Keratinocyte (primary cell): ENCODE results near the gene SPAG16. TPM values are rescaled to one million over a fixed set of nuclear protein-coding genes. Genes with fewer than 3 reads are reported as not detected.

Experiments used
- DNase-seq: peaks from one replicate; pipeline ENCODE4 v3.0.0-alpha.2; 2011; ENCODE audit warnings: low read depth, missing footprints, low spot score
- FAIRE-seq: peaks from 2 replicates; lab custom pipeline; 2011; peaks lifted over from hg19 to GRCh38; lab: Jason Lieb, UNC
- H2AFZ ChIP-seq: 2 replicates; pipeline ENCODE4 v1.6.0; 2012; ENCODE audit warnings: low read length, control low read depth, inconsistent platforms; ENCODE audit not compliant: control insufficient read depth
- H3K27ac ChIP-seq: 2 replicates; pipeline ENCODE4 v1.5.1; 2011; ENCODE audit warnings: low read length; ENCODE audit not compliant: control insufficient read depth, insufficient read depth
- H3K27me3 ChIP-seq: 3 replicates; pipeline ENCODE4 v1.6.0; 2011; ENCODE audit warnings: low read length; ENCODE audit not compliant: control insufficient read depth, insufficient read depth; ENCODE audit errors: extremely low read depth
- H3K36me3 ChIP-seq, 2 experiments: 2 replicates in 1 of 2; 3 replicates in 1 of 2; pipeline ENCODE4 v1.5.1; 2011; ENCODE audit warnings: low read length in 2 of 2, mild to moderate bottlenecking in 1 of 2; ENCODE audit not compliant: control insufficient read depth in 2 of 2, insufficient read depth in 2 of 2; ENCODE audit errors: extremely low read depth in 1 of 2
- H3K4me1 ChIP-seq: 3 replicates; pipeline ENCODE4 v1.5.1; 2011; ENCODE audit warnings: low read length; ENCODE audit not compliant: control insufficient read depth, insufficient read depth; ENCODE audit errors: extremely low read depth
- H3K4me2 ChIP-seq: 3 replicates; pipeline ENCODE4 v1.6.0; 2011; ENCODE audit warnings: low read depth, low read length; ENCODE audit not compliant: control insufficient read depth, insufficient read depth; ENCODE audit errors: extremely low read depth
- H3K4me3 ChIP-seq, 3 experiments: fragments of 200-600 bp in 1 of 3; sonication (generic) in 1 of 3; 2 replicates in 2 of 3; 3 replicates in 1 of 3; pipeline ENCODE4 v1.5.1; 2011 to 2016; ENCODE audit warnings: low read length in 3 of 3, mild to moderate bottlenecking in 3 of 3, control low read depth in 2 of 3, inconsistent platforms in 1 of 3, low read depth in 1 of 3, mixed read lengths in 1 of 3, mixed run types in 1 of 3, moderate library complexity in 1 of 3; ENCODE audit not compliant: control insufficient read depth in 2 of 3, insufficient read depth in 2 of 3; ENCODE audit errors: extremely low read depth in 1 of 3
- H3K79me2 ChIP-seq: 2 replicates; pipeline ENCODE4 v1.6.0; 2012; ENCODE audit warnings: low read length; ENCODE audit not compliant: control insufficient read depth, insufficient read depth
- H3K9ac ChIP-seq: 3 replicates; pipeline ENCODE4 v1.6.0; 2011; ENCODE audit warnings: low read length; ENCODE audit not compliant: control insufficient read depth, insufficient read depth; ENCODE audit errors: extremely low read depth
- H3K9me1 ChIP-seq: 3 replicates; pipeline ENCODE4 v1.6.0; 2011; ENCODE audit warnings: low read length; ENCODE audit not compliant: control insufficient read depth, insufficient read depth; ENCODE audit errors: extremely low read depth
- H3K9me3 ChIP-seq: 2 replicates; pipeline ENCODE4 v1.5.1; 2012; ENCODE audit warnings: low read depth, low read length; ENCODE audit not compliant: control insufficient read depth
- H4K20me1 ChIP-seq: 3 replicates; pipeline ENCODE4 v1.6.0; 2011; ENCODE audit warnings: low read length; ENCODE audit not compliant: control insufficient read depth, insufficient read depth; ENCODE audit errors: extremely low read depth
- EZH2 ChIP-seq: IDR thresholded peaks from one replicate; pipeline ENCODE4 v1.6.1; 2012; ENCODE audit warnings: inconsistent platforms, mild to moderate bottlenecking, low read length, moderate library complexity
- dilution Hi-C: fragments of 300-500 bp; cut with MboI; formaldehyde crosslinking; loops from one replicate; pipeline ENCODE4 v1.7.0; 2020; ENCODE audit warnings: low sequenced_read_pairs; ENCODE audit not compliant: extremely low pct_ligation_motif_present
- polyA plus RNA-seq, 5 experiments: library from polyadenylated mRNA; depleted of rRNA in 3 of 5; stranded (reverse) in 3 of 5; stranded (forward) in 1 of 5; unstranded in 1 of 5; fragments of >200 nt; gene quantifications; 1 replicate in 1 of 5; 2 replicates in 3 of 5; 3 replicates in 1 of 5; pipeline versions ENCODE4 v1.2.1 to v1.2.3, GENCODE V29; 2011 to 2012; ENCODE audit warnings: missing spikeins in 2 of 5, low read depth in 1 of 5, low replicate concordance in 1 of 5
- TF ChIP-seq, protein P1 (sequence below), 3 experiments: IDR thresholded peaks in 1 of 3; conservative IDR thresholded peaks in 1 of 3; optimal IDR thresholded peaks in 1 of 3; 2 replicates in 2 of 3; 3 replicates in 1 of 3; pipeline versions ENCODE3 to v1.5.1; 2011; ENCODE audit warnings: low read length in 3 of 3, mild to moderate bottlenecking in 3 of 3, moderate library complexity in 2 of 3, control low read depth in 1 of 3, inconsistent platforms in 1 of 3; ENCODE audit not compliant: insufficient read depth in 2 of 3; ENCODE audit errors: extremely low read depth in 1 of 3

The SPAG16 gene
- polyA plus RNA-seq, 1 donor (not counting 4 experiments of a cell fraction or from before 2014, with no cell fraction given), result 19.6 TPM

GRCh38 chr2:214169736-214170135, 885.5 kb downstream of the SPAG16 start:
- no peaks in the 10 kb centered on the region for H4K20me1 ChIP-seq
- no peaks in the 10 kb centered on the region for H3K4me1 ChIP-seq
- H2AFZ ChIP-seq, result no peak overlapping the region
- H3K36me3 ChIP-seq, result no peaks in the 10 kb centered on the region
- no peaks in the 10 kb centered on the region for H3K27me3 ChIP-seq
- no peaks in the 10 kb centered on the region for H3K9me3 ChIP-seq
- H3K4me2 ChIP-seq, result no peak overlapping the region
- TF ChIP-seq, protein P1, sequence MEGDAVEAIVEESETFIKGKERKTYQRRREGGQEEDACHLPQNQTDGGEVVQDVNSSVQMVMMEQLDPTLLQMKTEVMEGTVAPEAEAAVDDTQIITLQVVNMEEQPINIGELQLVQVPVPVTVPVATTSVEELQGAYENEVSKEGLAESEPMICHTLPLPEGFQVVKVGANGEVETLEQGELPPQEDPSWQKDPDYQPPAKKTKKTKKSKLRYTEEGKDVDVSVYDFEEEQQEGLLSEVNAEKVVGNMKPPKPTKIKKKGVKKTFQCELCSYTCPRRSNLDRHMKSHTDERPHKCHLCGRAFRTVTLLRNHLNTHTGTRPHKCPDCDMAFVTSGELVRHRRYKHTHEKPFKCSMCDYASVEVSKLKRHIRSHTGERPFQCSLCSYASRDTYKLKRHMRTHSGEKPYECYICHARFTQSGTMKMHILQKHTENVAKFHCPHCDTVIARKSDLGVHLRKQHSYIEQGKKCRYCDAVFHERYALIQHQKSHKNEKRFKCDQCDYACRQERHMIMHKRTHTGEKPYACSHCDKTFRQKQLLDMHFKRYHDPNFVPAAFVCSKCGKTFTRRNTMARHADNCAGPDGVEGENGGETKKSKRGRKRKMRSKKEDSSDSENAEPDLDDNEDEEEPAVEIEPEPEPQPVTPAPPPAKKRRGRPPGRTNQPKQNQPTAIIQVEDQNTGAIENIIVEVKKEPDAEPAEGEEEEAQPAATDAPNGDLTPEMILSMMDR (optimal IDR thresholded peaks at IDR 0.05 in 1 of 3, IDR thresholded peaks at IDR 0.05 in 1 of 3, conservative IDR thresholded peaks at IDR 0.05 in 1 of 3; ENCODE audit: extremely low read depth in 1 of 3, insufficient read depth in 2 of 3, low read length in 3 of 3), result no peak
- H3K9ac ChIP-seq, result no peak overlapping the region
- no peak overlapping the region for H3K4me3 ChIP-seq
- no peak overlapping the region for H3K27ac ChIP-seq
- no peaks in the 10 kb centered on the region for H3K9me1 ChIP-seq
- no peak for FAIRE-seq
- DNase-seq, result no peak
- dilution Hi-C loops, result no loop called here
- H3K79me2 ChIP-seq, result no peaks in the 10 kb centered on the region

DNA sequence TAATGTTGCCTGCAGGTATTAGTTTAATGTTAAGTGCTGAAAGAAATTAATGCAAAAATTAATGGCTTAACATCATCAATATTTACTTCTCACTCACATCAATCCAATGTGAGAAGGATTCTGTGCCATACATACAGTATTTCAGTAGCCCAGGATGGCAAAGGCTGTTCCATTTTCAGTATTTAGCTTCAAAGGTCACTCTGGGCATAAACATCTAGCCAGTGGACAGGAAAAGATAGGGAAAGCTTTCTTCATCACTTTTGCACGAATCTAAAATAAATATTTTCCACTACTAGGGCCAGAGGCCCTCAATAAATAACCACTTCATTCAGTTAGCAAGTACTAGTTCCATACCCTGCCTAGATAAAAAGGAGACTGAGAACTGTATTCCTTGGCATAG, 890.3 kb downstream of the SPAG16 start:
- Histone ChIP-seq H4K20me1 (no peaks in the 10 kb centered on the region), H2AFZ (no peak overlapping the region), H3K27me3 (no peaks in the 10 kb centered on the region), H3K9me3 (no peaks in the 10 kb centered on the region), H3K36me3 (no peaks in the 10 kb centered on the region), H3K9me1 (no peaks in the 10 kb centered on the region), H3K4me3 (no peak overlapping the region), H3K4me1 (no peaks in the 10 kb centered on the region), H3K9ac (no peak overlapping the region), H3K27ac (no peak overlapping the region), H3K4me2 (no peak overlapping the region), H3K79me2 (no peaks in the 10 kb centered on the region)
- dilution Hi-C loops, result no loop called here
- no peak for DNase-seq
- TF ChIP-seq EZH2, result no peak
- TF ChIP-seq, protein P1 (optimal IDR thresholded peaks at IDR 0.05 in 1 of 3, IDR thresholded peaks at IDR 0.05 in 1 of 3, conservative IDR thresholded peaks at IDR 0.05 in 1 of 3; ENCODE audit: extremely low read depth in 1 of 3, insufficient read depth in 2 of 3, low read length in 3 of 3), result no peak
- FAIRE-seq, result no peak
